Colonic mucosa (tissue), 4 donors: ENCODE measurements around the gene MS4A10. TPM values are rescaled to one million over a fixed set of nuclear protein-coding genes. Genes with fewer than 3 reads are reported as not detected.

Experiments used
- DNase-seq: peaks from one replicate; pipeline ENCODE4 v3.0.0-alpha.2; 2020
- H3K27ac ChIP-seq: fragments of 200-600 bp; one replicate; pipeline ENCODE4 v1.8.0; 2021
- H3K27me3 ChIP-seq: fragments of 200-600 bp; one replicate; pipeline ENCODE4 v1.8.0; 2021
- H3K36me3 ChIP-seq: fragments of 200-600 bp; one replicate; pipeline ENCODE4 v1.8.0; 2021
- H3K4me1 ChIP-seq: fragments of 200-600 bp; one replicate; pipeline ENCODE4 v1.8.0; 2021; ENCODE audit warnings: mild to moderate bottlenecking
- H3K4me3 ChIP-seq: fragments of 200-600 bp; one replicate; pipeline ENCODE4 v1.8.0; 2021
- H3K9ac ChIP-seq, 2 donors: one replicate each; pipeline ENCODE4 v1.7.0; 2013; ENCODE audit warnings: control low read depth in 2 of 2, low read depth in 2 of 2, low read length in 2 of 2
- H3K9me3 ChIP-seq: fragments of 200-600 bp; one replicate; pipeline ENCODE4 v1.8.0; 2021
- intact Hi-C: fragments of 100-400 bp; cut with DNase I; formaldehyde crosslinking; loops from one replicate; pipeline ENCODE4 v1.14.1; 2022
- total RNA-seq, 2 donors: library from RNA; stranded (reverse); fragmentation: NEBNext Ultra II Directional in 1 of 2; extraction: Animal tissue kit (Norgen Biotek cat#: 25700) in 1 of 2; gene quantifications; one replicate each; pipeline ENCODE4 v1.2.1, GENCODE V29; 2021
- TF ChIP-seq, protein P1 (sequence below): fragments of 200-600 bp; IDR thresholded peaks from one replicate; pipeline ENCODE4 v1.8.0; 2022; ENCODE audit warnings: antibody characterized with exemption, mild to moderate bottlenecking
- donor health status: healthy.
- donor health status: DM: no; HTN: no; CAD: no.
- donor health status: DM: no; HTN: no; CAD: no.

MS4A10 gene
- total RNA-seq, 2 donors from 2014 or later = 0.10 to 0.66 TPM

DNA sequence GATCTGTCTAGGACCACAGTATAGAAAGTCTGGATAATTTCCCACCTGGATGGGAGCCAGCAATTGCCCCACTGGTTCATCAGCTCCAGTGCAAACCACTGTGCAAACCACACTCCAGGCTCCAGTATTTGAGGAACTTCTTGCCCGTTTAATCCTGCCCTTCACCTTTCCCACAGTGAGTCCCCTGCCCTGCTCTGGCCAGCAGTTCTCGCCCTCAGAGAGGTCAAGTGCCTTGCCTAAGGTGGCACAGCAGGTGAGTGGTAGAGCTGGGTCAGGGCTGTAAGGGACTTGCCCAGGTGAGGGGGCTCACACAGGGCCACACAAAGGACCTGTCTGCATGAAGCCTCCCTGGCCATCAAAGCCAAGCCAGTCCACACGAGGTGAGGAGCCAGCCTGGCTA, 24.1 kb downstream of the MS4A10 start:
- Histone ChIP-seq H3K9me3 (no peaks in the 10 kb centered on the region), H3K27ac (no peak overlapping the region), H3K9ac (no peak overlapping the region), H3K4me1 (no peaks in the 10 kb centered on the region), H3K36me3 (no peaks in the 10 kb centered on the region), H3K27me3 (no peaks in the 10 kb centered on the region), H3K4me3 (no peak overlapping the region)
- intact Hi-C loops = no loop called here
- DNase-seq = no peak
- TF ChIP-seq, protein P1, sequence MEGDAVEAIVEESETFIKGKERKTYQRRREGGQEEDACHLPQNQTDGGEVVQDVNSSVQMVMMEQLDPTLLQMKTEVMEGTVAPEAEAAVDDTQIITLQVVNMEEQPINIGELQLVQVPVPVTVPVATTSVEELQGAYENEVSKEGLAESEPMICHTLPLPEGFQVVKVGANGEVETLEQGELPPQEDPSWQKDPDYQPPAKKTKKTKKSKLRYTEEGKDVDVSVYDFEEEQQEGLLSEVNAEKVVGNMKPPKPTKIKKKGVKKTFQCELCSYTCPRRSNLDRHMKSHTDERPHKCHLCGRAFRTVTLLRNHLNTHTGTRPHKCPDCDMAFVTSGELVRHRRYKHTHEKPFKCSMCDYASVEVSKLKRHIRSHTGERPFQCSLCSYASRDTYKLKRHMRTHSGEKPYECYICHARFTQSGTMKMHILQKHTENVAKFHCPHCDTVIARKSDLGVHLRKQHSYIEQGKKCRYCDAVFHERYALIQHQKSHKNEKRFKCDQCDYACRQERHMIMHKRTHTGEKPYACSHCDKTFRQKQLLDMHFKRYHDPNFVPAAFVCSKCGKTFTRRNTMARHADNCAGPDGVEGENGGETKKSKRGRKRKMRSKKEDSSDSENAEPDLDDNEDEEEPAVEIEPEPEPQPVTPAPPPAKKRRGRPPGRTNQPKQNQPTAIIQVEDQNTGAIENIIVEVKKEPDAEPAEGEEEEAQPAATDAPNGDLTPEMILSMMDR = no peak

GRCh38 chr11:60809691-60810090, 24.6 kb downstream of the MS4A10 start:
- H3K36me3 ChIP-seq = no peaks in the 10 kb centered on the region
- DNase-seq = no peak
- TF ChIP-seq, protein P1 = no peak
- no peaks in the 10 kb centered on the region for H3K4me1 ChIP-seq
- H3K27me3 ChIP-seq = no peaks in the 10 kb centered on the region
- H3K27ac ChIP-seq = no peak overlapping the region
- intact Hi-C loops = no loop called here
- no peak overlapping the region for H3K9ac ChIP-seq
- no peak overlapping the region for H3K4me3 ChIP-seq
- no peaks in the 10 kb centered on the region for H3K9me3 ChIP-seq

- Histone ChIP-seq H3K4me3 (no peak overlapping the region), H3K9ac (no peak overlapping the region), H3K4me1 (no peaks in the 10 kb centered on the region), H3K27me3 (no peaks in the 10 kb centered on the region), H3K9me3 (no peaks in the 10 kb centered on the region), H3K27ac (no peak overlapping the region), H3K36me3 (no peaks in the 10 kb centered on the region)
- TF ChIP-seq, protein P1 = no peak
- intact Hi-C loops = no loop called here
- DNase-seq = no peak
Observed at GRCh38 chr11:60810151-60810550, 25.0 kb downstream of the MS4A10 start.

DNA sequence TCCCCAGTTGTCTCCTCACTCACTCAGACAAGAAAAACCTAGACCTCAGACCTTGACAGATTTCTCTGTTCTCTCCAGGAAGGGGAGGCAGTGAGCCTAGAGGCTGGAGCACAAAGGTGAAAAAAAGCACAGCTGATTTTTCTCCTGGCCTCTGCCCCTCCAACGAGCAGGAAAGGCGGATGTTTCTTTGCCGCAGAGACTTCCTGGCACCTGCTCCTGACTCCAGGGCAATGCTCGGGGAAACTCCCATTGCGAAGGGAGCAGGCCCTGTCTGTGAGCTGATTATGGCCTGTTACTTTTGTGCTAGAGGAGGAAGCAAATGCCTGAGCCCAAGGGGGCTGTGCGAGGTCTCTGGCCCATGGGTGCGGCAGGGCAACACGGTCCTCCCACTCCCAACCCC, 25.4 kb downstream of the MS4A10 start:
- DNase-seq = peak; percentile 55
- H3K4me3 ChIP-seq = no peak overlapping the region
- no peak overlapping the region for H3K27ac ChIP-seq
- intact Hi-C loops = no loop called here
- TF ChIP-seq, protein P1 = no peak
- H3K27me3 ChIP-seq = no peaks in the 10 kb centered on the region
- H3K36me3 ChIP-seq = no peaks in the 10 kb centered on the region
- H3K9me3 ChIP-seq = no peaks in the 10 kb centered on the region
- H3K9ac ChIP-seq = no peak overlapping the region
- H3K4me1 ChIP-seq = no peaks in the 10 kb centered on the region

GRCh38 chr11:60813324-60813723, 28.2 kb downstream of the MS4A10 start:
- TF ChIP-seq, protein P1 = no peak
- H3K27ac ChIP-seq = no peak overlapping the region
- H3K36me3 ChIP-seq = no peaks in the 10 kb centered on the region
- H3K9me3 ChIP-seq = no peaks in the 10 kb centered on the region
- H3K27me3 ChIP-seq = no peaks in the 10 kb centered on the region
- intact Hi-C loops = no loop called here
- DNase-seq = no peak
- H3K4me3 ChIP-seq = no peak overlapping the region
- H3K9ac ChIP-seq = no peak overlapping the region
- H3K4me1 ChIP-seq = no peaks in the 10 kb centered on the region

DNA sequence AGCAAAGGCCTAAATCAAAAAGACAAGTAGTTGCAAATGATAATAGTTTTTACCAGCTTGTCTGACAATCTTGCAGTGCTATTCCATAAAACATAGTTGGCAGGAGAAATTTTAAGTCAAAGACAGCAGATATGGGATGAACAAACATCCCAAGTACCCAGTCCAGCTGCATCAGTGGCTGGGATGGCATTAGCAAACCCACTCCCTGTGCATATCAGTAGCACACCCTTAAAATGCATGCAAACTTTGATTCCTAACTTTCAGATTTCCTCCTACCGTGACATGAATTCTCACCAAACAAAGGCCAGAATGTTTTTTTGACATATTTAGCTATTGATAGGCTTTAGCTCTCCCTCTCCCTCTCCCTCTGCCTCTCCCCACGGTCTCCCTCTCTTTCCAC, 29.0 kb downstream of the MS4A10 start:
- no peak overlapping the region for H3K4me3 ChIP-seq
- H3K9me3 ChIP-seq = no peaks in the 10 kb centered on the region
- no peak for DNase-seq
- intact Hi-C loops = no loop called here
- no peak overlapping the region for H3K27ac ChIP-seq
- no peaks in the 10 kb centered on the region for H3K36me3 ChIP-seq
- H3K4me1 ChIP-seq = no peaks in the 10 kb centered on the region
- TF ChIP-seq, protein P1 = no peak
- H3K9ac ChIP-seq = no peak overlapping the region
- no peaks in the 10 kb centered on the region for H3K27me3 ChIP-seq
